Liver (tissue), 3 donors: Measurements from ENCODE around the gene SLC35A3.

ENCODE experiments used
- CTCF ChIP-seq: fragments of 150-350 bp; IDR thresholded peaks from 2 replicates; pipeline ENCODE4 v1.5.1; 2017; ENCODE audit warnings: improper control_type of control experiment, low read depth, low read length; ENCODE audit not compliant: missing input control
- EGR1 ChIP-seq, 2 donors: IDR thresholded peaks; 2 replicates each; pipeline ENCODE4 v1.6.1; 2016 to 2018; ENCODE audit warnings: antibody characterized with exemption in 2 of 2, low read depth in 2 of 2
- FOXA1 ChIP-seq: IDR thresholded peaks from 2 replicates; pipeline ENCODE4 v1.6.1; 2016; ENCODE audit warnings: antibody characterized with exemption
- GABPA ChIP-seq, 2 donors: IDR thresholded peaks in 1 of 2; conservative IDR thresholded peaks in 1 of 2; 2 replicates each; pipeline ENCODE4 v1.6.1; 2016; ENCODE audit warnings: antibody characterized with exemption in 2 of 2, mild to moderate bottlenecking in 1 of 2, moderate library complexity in 1 of 2
- JUND ChIP-seq, 2 donors: IDR thresholded peaks; 2 replicates each; pipeline ENCODE4 v1.6.1; 2016; ENCODE audit warnings: antibody characterized with exemption in 2 of 2
- NR2F2 ChIP-seq: IDR thresholded peaks from 2 replicates; pipeline ENCODE4 v1.6.1; 2016; ENCODE audit warnings: antibody characterized with exemption
- RAD21 ChIP-seq, 2 donors: IDR thresholded peaks; 2 replicates each; pipeline ENCODE4 v1.6.1; 2016; ENCODE audit warnings: antibody characterized with exemption in 2 of 2, mild to moderate bottlenecking in 2 of 2
- RXRA ChIP-seq, 2 donors: IDR thresholded peaks; 2 replicates each; pipeline ENCODE4 v1.6.1; 2017 to 2018; ENCODE audit warnings: antibody characterized with exemption in 2 of 2, mild to moderate bottlenecking in 1 of 2
- SP1 ChIP-seq: IDR thresholded peaks from 2 replicates; pipeline ENCODE4 v1.6.1; 2018; ENCODE audit warnings: antibody characterized with exemption, mild to moderate bottlenecking
- TAF1 ChIP-seq: conservative IDR thresholded peaks from 2 replicates; pipeline ENCODE4 v1.6.1; 2016; ENCODE audit warnings: antibody characterized with exemption, mild to moderate bottlenecking
- YY1 ChIP-seq: IDR thresholded peaks from 2 replicates; pipeline ENCODE4 v1.6.1; 2016; ENCODE audit warnings: antibody characterized with exemption, mild to moderate bottlenecking
- ZBTB33 ChIP-seq: IDR thresholded peaks from 2 replicates; pipeline ENCODE4 v1.6.1; 2016; ENCODE audit warnings: antibody characterized with exemption
- TF ChIP-seq, protein P1 (sequence below): IDR thresholded peaks from 2 replicates; pipeline ENCODE4 v1.6.1; 2016; ENCODE audit warnings: antibody characterized with exemption, mild to moderate bottlenecking
- TF ChIP-seq, protein P2 (sequence below): IDR thresholded peaks from 2 replicates; pipeline ENCODE4 v1.6.1; 2016; ENCODE audit warnings: antibody characterized with exemption
- donor health status: healthy.
- donor health status: healthy.

DNA sequence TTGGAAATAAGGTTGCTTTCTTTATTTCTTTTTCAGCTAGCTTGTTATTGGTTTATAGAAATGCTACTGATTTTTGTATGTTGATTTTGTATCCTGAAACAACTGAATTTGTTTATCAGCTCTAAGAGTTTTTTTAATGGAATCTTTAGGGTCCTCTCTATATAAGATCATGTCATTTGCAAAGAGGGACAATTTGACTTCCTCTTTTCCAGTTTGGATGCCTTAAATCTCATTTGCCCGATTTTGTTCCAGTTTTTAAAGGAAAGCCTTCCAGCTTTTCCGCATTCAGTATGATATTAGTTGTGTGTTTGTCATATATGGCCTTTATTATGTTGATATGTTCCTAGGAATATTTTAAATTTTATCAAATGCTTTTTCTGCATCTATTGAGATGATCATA, 31.7 kb downstream of the SLC35A3 start:
- TF ChIP-seq CTCF (no peak), RAD21 (IDR thresholded peaks at IDR 0.05) (no peak), GABPA (IDR thresholded peaks at IDR 0.05 in 1 of 2, conservative IDR thresholded peaks at IDR 0.05 in 1 of 2) (no peak), JUND (IDR thresholded peaks at IDR 0.05) (no peak), RXRA (IDR thresholded peaks at IDR 0.05) (no peak), EGR1 (IDR thresholded peaks at IDR 0.05; ENCODE audit: low read depth in 2 of 2) (no peak), SP1 (no peak), TAF1 (no peak), ZBTB33 (no peak), YY1 (no peak), FOXA1 (no peak), NR2F2 (no peak)
- TF ChIP-seq, protein P1, sequence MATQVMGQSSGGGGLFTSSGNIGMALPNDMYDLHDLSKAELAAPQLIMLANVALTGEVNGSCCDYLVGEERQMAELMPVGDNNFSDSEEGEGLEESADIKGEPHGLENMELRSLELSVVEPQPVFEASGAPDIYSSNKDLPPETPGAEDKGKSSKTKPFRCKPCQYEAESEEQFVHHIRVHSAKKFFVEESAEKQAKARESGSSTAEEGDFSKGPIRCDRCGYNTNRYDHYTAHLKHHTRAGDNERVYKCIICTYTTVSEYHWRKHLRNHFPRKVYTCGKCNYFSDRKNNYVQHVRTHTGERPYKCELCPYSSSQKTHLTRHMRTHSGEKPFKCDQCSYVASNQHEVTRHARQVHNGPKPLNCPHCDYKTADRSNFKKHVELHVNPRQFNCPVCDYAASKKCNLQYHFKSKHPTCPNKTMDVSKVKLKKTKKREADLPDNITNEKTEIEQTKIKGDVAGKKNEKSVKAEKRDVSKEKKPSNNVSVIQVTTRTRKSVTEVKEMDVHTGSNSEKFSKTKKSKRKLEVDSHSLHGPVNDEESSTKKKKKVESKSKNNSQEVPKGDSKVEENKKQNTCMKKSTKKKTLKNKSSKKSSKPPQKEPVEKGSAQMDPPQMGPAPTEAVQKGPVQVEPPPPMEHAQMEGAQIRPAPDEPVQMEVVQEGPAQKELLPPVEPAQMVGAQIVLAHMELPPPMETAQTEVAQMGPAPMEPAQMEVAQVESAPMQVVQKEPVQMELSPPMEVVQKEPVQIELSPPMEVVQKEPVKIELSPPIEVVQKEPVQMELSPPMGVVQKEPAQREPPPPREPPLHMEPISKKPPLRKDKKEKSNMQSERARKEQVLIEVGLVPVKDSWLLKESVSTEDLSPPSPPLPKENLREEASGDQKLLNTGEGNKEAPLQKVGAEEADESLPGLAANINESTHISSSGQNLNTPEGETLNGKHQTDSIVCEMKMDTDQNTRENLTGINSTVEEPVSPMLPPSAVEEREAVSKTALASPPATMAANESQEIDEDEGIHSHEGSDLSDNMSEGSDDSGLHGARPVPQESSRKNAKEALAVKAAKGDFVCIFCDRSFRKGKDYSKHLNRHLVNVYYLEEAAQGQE: no peak
- TF ChIP-seq, protein P2, sequence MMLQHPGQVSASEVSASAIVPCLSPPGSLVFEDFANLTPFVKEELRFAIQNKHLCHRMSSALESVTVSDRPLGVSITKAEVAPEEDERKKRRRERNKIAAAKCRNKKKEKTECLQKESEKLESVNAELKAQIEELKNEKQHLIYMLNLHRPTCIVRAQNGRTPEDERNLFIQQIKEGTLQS: no peak
